ENCODE results near the gene GOLGA8J.
"Not testable (repeated sequence)": the region's sequence is repeated elsewhere in the genome, so short reads cannot be mapped to it uniquely, and the experiment has no call there.

GOLGA8J gene, protein sequence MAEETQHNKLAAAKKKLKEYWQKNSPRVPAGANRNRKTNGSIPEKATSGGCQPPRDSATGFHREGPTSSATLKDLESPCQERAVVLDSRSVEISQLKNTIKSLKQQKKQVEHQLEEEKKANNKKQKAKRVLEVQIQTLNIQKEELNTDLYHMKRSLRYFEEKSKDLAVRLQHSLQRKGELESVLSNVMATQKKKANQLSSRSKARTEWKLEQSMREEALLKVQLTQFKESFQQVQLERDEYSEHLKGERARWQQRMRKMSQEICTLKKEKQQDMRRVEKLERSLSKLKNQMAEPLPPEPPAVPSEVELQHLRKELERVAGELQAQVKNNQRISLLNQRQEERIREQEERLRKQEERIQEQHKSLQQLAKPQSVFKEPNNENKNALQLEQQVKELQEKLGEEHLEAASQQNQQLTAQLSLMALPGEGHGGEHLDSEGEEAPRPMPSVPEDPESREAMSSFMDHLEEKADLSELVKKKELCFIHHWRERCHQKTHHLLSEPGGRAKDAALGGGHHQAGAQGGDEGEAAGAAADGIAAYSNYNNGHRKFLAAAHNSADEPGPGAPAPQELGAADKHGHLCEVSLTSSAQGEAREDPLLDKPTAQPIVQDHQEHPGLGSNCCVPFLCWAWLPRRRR

GRCh38 chr15:30082655-30083054 is at the start of gene GOLGA8J:
TSS of gene GOLGA8J (plus strand) at chr15:30082955. CDS start at chr15:30083053, 98 bp downstream.
- DNase-seq = not testable (repeated sequence)

GRCh38 chr15:30033211-30033610 is 49.5 kb upstream of the GOLGA8J start:
- no peak for DNase-seq

DNA sequence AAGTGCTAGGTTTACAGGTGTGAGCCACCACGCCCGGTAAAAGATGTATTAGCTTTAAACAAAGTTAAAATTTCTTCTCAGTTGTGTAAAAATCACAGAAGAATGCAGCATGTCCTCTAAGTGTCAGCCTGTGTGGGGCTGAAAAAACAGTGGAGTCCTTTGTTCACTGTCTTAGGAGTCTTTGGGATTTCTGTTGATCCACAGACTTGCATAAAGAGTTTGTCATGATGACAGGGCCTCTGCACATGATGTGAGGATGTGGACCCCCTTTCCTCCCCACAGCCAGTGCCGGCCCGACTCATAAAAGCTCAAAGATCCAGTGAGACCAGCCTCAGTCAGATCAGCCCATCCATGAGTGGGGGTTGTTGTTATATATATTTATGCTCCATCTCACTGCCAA is 49.0 kb upstream of the GOLGA8J start:
- peak in 1 of 2 donors; percentile 30 for DNase-seq

GRCh38 chr15:30036036-30036703 is 46.6 kb upstream of the GOLGA8J start:
- DNase-seq = peak in 1 of 2 donors; percentile 54

GRCh38 chr15:30038667-30039523 is 43.9 kb upstream of the GOLGA8J start:
- DNase-seq = peak; percentile 36 to 76

DNA sequence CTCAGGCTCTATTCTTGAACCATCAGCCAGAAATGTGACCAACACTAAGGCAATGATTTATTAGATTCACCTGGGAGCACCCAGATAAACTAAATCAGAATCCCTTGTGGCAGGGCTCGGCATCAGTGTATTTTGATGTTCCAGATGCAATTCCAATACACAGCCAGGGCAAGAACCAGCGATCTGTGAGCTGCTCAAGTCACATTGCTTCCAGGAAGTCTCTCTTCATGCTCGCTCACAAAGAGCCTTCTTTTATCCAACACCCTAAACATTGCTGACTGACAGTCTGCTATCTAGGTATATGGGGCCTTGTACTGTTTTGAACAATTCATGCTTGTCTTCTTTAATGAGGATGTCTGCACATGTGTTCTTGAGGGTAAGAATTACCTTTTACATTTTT is 40.9 kb upstream of the GOLGA8J start:
- DNase-seq = no peak

GRCh38 chr15:30042556-30042955 is 40.2 kb upstream of the GOLGA8J start:
- peak in 1 of 2 donors; percentile 57 for DNase-seq

- DNase-seq = peak in 1 of 2 donors; percentile 87
These were observed 39.5 kb upstream of the GOLGA8J start for GRCh38 chr15:30043211-30043655.

GRCh38 chr15:30044377-30044776 is 38.4 kb upstream of the GOLGA8J start:
- no peak for DNase-seq

- not testable (repeated sequence) for DNase-seq
These were observed 37.9 kb upstream of the GOLGA8J start for GRCh38 chr15:30044826-30045225.

DNA sequence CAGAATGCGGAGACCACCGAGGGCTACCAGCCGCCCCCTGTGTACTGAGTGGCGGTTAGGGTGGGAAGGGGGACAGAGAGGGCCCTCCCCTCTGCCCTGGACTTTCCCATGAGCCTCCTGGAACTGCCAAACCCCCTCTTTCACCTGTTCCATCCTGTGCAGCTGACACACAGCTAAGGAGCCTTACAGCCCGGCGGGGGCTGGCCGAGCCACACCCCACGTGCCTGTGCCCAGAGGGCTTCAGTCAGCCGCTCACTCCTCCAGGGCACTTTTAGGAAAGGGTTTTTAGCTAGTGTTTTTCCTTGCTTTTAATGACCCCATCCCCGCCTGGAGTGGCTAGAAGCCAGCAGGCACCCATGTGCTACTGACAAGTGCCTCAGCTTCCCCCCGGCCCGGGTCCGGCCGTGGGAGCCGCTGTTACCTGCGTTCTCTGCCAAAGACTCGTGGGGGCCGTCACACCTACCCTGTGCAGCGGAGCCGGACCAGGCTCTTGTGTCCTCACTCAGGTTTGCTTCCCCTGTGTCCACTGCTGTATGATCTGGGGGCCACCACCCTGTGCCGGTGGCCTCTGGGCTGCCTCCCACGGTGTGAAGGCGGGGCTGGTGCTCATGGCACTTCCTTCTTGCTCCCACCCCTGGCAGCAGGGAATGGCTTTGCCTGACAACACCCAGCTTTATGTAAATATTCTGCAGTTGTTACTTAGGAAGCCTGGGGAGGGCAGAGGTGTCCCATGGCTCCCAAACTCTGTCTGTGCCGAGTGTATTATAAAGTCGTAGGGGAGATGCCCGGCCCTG is 37.3 kb upstream of the GOLGA8J start:
- DNase-seq = not testable (repeated sequence)

GRCh38 chr15:30046430-30046829 is 36.3 kb upstream of the GOLGA8J start:
- no peak for DNase-seq

DNA sequence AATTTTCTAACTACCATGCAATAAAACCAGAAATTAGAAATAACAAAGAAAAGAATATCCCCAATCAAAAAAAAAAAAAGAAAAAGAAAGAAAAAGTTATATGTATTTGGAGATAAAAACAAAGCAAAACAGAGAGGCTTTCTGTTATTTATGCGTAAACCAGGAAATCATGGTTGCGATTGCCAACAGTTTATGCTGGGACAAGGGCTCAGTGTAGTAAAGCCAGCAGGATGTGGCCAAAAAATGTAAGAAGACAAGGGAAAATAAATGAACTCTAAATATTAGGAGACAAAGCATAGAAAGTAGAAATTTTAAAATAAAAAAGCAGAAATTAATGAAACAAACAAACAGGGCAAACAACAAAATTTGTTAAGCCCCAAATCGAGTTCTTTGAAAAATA is 27.2 kb upstream of the GOLGA8J start:
- no peak for DNase-seq

GRCh38 chr15:30056166-30056565 is 26.6 kb upstream of the GOLGA8J start:
- DNase-seq = no peak

GRCh38 chr15:30059771-30060170 is 23.0 kb upstream of the GOLGA8J start:
- no peak for DNase-seq

GRCh38 chr15:30062881-30063280 is 19.9 kb upstream of the GOLGA8J start:
- DNase-seq = no peak

DNA sequence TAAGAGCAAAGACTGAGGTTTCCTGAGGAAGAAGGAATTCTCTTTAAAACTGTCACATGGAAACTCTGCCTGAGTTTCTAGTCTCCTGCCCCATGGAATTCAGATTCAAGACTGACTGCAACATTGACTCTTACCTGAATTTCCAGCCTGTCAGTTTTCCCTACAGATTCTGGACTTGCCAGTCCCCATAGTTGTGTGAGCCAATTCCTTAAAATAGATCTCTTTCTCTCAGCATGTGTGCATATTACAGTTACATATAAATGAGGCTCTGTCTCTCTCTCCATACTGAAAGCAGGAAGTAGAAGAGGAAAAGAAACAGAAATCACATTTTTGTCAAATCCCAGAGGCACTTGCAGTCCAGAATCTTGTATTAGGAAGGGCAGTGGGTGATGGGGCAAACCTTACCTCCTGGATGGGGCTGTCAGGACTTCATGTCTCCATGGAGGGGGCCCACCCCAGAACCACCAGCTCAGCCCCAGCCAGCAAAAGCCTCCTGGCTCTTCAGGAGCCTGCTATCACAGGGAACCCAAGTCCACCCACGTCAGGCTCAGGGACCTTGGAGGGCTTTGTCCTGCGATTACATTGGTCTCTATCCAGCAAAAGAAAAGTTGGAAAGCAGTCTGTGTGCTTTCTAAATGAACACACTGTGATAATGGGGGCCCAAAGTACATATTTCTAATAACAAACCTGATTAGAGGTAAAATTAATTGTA is 18.8 kb upstream of the GOLGA8J start:
- no peak for DNase-seq

DNA sequence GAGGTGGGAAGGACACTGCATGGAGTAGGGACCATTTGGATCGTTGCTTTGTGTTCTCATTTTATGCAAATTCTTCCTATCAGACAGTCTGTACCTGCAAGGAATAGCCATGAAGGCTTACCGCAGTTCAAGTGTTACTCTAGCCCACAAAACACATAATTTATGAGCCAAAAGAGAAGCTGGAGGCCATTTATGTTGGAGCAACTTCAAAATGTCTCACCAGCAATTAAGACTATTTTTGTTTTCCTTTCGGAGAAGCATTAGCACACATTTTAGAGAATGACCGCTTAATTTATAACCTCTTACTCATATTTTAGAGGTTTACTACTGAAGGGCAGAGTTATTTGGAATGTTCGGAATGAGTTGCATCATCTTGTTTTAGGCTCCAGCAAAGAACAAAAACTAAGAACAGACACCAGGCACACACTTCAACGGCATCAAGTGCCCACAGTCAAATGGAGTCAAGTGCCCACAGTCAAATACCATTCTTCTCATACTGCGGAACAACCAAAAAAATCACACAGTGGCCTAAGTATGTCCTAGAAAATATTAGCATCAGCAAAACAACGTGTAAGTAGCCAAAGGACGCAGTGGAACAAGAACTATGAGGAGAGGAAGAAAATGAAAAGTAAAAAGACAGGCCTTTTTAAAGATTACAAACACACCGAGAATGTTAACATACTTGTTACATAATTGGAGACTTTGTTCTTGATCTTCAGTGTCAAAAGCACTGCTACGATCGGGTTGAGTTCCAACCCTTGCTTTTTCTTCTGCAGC is 17.5 kb upstream of the GOLGA8J start:
- DNase-seq = no peak

GRCh38 chr15:30068326-30068725 is 14.4 kb upstream of the GOLGA8J start:
- no peak for DNase-seq

- no peak for DNase-seq
These were observed 10.1 kb upstream of the GOLGA8J start for GRCh38 chr15:30072630-30073029.
